Measurements from ENCODE around the gene STAT5B. TPM values are rescaled to one million over a fixed set of nuclear protein-coding genes. Genes with fewer than 3 reads are reported as not detected.
A peak's percentile ranks its signal among the peaks of the same experiment; 100 is the strongest.

The STAT5B gene
- total RNA-seq, 4 donors from 2014 or later, result 52.7 to 105 (median 57.6) TPM

GRCh38 chr17:42193216-42193968 is 82.8 kb downstream of the STAT5B start:
- TF ChIP-seq POLR2AphosphoS5 (IDR thresholded peaks at IDR 0.05) (no peak), POLR2A (IDR thresholded peaks at IDR 0.05) (no peak), EP300 (IDR thresholded peaks at IDR 0.05) (no peak), CTCF (IDR thresholded peaks at IDR 0.05) (no peak)
- WGBS, result 65% methylated on average over 6 of the region's 12 CpGs
- no peaks in the 10 kb centered on the region for H3K9me3 ChIP-seq
- H3K36me3 ChIP-seq, result no peaks in the 10 kb centered on the region
- H3K27me3 ChIP-seq, result no peaks in the 10 kb centered on the region
- H3K4me1 ChIP-seq, result peaks cover 16% of the 10 kb centered on the region
- peak overlapping the region; percentile 76 for H3K4me3 ChIP-seq
- H3K27ac ChIP-seq, result no peak overlapping the region
- DNase-seq (ENCODE audit: low spot score in 2 of 2), result no peak

- no peaks in the 10 kb centered on the region for H3K9me3 ChIP-seq
- H3K27ac ChIP-seq, result no peak overlapping the region
- no peak for TF ChIP-seq CTCF (IDR thresholded peaks at IDR 0.05)
- TF ChIP-seq POLR2A (IDR thresholded peaks at IDR 0.05), result no peak
- no peak for TF ChIP-seq EP300 (IDR thresholded peaks at IDR 0.05)
- 87% methylated on average over 12 of the region's 23 CpGs for WGBS
- peak in 1 of 2 donors; percentile 60 for DNase-seq (ENCODE audit: low spot score in 2 of 2)
- H3K27me3 ChIP-seq, result no peaks in the 10 kb centered on the region
- H3K4me3 ChIP-seq, result no peak overlapping the region
- H3K4me1 ChIP-seq, result peaks cover 16% of the 10 kb centered on the region
- no peaks in the 10 kb centered on the region for H3K36me3 ChIP-seq
Measured at GRCh38 chr17:42192189-42193126, 83.7 kb downstream of the STAT5B start.

- no peaks in the 10 kb centered on the region for H3K27me3 ChIP-seq
- H3K4me3 ChIP-seq, result no peak overlapping the region
- WGBS, result 99% methylated on average over 5 of the region's 5 CpGs
- no peak overlapping the region for H3K27ac ChIP-seq
- H3K36me3 ChIP-seq, result no peaks in the 10 kb centered on the region
- TF ChIP-seq POLR2A (IDR thresholded peaks at IDR 0.05), result no peak
- no peak for DNase-seq (ENCODE audit: low spot score in 2 of 2)
- H3K9me3 ChIP-seq, result no peaks in the 10 kb centered on the region
- H3K4me1 ChIP-seq, result peaks cover 16% of the 10 kb centered on the region
Measured at GRCh38 chr17:42191275-42191608, 84.9 kb downstream of the STAT5B start.

GRCh38 chr17:42190491-42191274 is 85.5 kb downstream of the STAT5B start:
- DNase-seq (ENCODE audit: low spot score in 2 of 2), result no peak
- H3K4me3 ChIP-seq, result no peak overlapping the region
- H3K36me3 ChIP-seq, result no peaks in the 10 kb centered on the region
- TF ChIP-seq POLR2A (IDR thresholded peaks at IDR 0.05), result no peak
- H3K27ac ChIP-seq, result no peak overlapping the region
- H3K27me3 ChIP-seq, result peaks cover 3% of the 10 kb centered on the region
- peaks cover 16% of the 10 kb centered on the region for H3K4me1 ChIP-seq
- H3K9me3 ChIP-seq, result no peaks in the 10 kb centered on the region
- WGBS, result 77% methylated on average over 6 of the region's 17 CpGs

- DNase-seq (ENCODE audit: low spot score in 2 of 2), result peak in 1 of 2 donors; percentile 55
- Histone ChIP-seq H3K4me1 (peaks cover 15% of the 10 kb centered on the region), H3K27ac (no peak overlapping the region), H3K4me3 (no peak overlapping the region), H3K9me3 (no peaks in the 10 kb centered on the region), H3K36me3 (no peaks in the 10 kb centered on the region), H3K27me3 (peaks cover 6% of the 10 kb centered on the region)
- TF ChIP-seq POLR2AphosphoS5 (IDR thresholded peaks at IDR 0.05) (no peak), POLR2A (IDR thresholded peaks at IDR 0.05) (no peak), EP300 (IDR thresholded peaks at IDR 0.05) (no peak), CTCF (IDR thresholded peaks at IDR 0.05) (no peak)
- WGBS, result 81% methylated on average over 6 of the region's 11 CpGs
Measured at GRCh38 chr17:42189651-42189965, 86.6 kb downstream of the STAT5B start.

Data from suprapubic skin (tissue), 4 donors.